Hepatic stellate cell (primary cell): ENCODE results near the gene DNAH2.

ENCODE experiments used
- DNase-seq: peaks from one replicate; pipeline ENCODE4 v3.0.0; 2011; ENCODE audit warnings: low spot score

Gene DNAH2

DNA sequence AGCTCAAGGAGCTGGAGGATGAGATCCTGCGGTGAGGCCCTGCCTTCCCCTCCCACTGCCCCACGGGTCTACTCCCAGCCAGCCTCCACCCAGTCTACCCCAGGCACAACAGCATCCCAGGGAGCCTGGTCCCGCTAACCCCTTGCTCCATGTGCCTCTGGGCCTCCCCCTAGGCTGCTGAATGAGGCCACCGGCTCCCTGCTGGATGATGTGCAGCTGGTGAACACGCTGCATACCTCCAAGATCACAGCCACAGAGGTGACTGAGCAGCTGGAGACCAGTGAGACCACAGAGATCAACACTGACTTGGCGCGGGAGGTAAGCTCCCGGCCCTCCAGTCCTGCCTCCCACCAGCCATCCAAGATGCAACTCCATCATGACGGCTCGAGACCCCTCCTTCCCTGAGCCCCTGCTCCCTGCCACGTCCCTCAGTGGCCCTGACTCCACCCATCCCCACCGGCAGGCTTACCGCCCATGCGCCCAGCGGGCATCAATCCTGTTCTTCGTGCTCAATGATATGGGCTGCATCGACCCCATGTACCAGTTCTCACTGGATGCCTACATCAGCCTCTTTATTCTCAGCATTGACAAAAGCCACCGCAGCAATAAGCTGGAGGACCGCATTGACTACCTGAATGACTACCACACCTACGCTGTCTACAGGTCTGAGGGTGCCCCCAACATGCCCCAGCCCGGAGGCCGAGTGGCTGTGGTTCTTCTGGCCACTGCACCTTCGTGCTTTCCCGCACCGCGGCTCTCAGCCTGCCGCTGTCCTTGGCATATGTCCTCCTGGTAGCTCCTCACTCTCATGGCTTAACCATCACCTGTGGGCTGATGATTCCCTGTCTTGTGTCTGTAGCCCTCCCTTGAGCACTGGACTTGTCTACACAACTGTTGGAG is 101.5 kb downstream of the DNAH2 start:
- no peak for DNase-seq

DNA sequence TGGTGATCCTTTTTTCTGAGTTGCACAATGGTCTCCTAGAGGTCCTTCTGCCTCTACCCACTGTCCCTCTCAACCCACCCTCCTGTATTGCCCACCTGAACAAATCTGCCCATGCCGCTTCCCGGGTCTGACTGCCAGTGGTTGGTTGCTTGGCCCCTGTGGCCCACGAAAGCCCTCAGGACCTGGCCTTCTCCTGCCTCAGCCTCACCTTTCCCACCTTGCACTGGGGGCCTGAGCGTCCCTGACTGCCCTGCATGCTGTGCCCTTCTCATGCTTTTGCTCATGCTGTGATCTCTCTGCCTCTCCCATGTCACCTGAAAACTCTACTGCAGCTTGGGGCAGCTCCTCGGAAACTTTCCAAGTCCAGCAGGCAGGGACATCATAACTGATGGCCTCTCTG is 102.7 kb downstream of the DNAH2 start:
- DNase-seq = no peak

DNA sequence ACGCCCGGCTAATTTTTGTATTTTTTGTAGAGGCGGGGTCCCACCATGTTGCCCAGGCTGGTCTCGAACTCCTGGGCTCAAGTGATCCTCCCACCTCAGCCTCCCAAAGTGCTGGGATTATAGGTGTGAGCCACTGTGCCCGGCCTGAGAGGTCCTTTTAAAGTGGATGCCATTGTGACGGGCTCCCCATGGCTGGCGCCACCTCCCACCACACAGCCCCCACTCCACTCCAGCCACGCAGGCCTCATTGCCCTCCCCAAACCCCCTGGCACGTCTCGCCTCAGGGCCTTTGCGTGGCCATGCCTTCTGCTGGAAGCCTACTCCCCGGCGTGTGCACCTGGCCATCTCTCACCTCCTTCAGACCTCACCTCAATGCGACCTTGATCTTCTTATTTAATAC is 104.6 kb downstream of the DNAH2 start:
- DNase-seq = no peak

DNA sequence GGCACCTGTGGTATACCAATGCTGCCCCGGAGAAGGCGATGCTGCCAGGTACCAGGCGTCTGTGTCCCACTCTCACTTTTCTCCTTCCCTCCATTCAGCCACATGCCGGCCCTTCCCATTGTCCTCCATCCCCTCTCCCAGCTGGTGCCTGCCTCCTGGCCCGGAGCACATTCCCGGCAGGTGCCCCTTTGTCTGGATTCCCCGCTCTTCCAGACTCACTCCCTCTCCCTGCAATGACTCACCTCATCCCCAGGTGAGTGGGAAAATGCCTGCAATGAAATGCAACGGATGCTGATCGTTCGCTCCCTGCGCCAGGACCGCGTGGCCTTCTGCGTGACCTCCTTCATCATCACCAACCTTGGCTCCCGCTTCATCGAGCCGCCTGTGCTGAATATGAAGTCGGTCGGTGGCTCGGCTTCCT is 106.0 kb downstream of the DNAH2 start:
- no peak for DNase-seq

DNA sequence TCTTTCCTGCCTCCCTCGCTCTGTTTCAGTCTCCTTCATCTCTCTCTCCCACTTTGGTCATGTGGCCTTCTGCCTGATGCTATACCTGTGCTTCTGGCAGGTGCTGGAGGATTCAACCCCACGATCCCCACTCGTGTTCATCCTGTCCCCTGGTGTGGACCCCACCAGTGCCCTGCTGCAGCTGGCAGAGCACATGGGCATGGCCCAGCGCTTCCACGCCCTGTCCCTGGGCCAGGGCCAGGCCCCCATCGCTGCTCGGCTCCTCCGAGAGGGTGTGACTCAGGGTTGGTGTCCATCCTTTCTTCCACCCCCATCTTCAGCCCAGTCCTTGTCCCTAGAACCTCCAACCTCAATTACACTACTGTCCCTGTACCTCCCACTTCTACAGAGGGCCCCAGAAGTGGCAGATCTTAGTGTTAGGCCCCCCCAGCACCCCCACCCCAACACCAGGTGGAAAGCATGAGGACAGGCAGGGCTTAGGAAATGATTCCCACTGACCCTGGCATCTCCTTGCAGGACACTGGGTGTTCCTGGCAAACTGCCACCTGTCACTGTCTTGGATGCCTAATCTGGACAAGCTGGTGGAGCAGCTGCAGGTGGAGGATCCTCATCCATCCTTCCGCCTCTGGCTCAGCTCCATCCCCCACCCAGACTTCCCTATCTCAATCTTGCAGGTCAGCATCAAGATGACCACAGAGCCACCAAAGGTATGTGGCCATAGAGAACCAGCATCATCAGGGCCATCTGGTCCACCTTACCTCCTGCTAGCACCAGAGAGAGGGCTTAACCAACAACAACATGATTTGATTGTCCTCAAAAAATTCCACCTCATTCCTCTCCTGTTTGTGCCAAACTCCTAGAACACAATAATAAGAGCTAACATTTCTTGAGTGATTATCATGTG is 106.7 kb downstream of the DNAH2 start:
- no peak for DNase-seq

DNA sequence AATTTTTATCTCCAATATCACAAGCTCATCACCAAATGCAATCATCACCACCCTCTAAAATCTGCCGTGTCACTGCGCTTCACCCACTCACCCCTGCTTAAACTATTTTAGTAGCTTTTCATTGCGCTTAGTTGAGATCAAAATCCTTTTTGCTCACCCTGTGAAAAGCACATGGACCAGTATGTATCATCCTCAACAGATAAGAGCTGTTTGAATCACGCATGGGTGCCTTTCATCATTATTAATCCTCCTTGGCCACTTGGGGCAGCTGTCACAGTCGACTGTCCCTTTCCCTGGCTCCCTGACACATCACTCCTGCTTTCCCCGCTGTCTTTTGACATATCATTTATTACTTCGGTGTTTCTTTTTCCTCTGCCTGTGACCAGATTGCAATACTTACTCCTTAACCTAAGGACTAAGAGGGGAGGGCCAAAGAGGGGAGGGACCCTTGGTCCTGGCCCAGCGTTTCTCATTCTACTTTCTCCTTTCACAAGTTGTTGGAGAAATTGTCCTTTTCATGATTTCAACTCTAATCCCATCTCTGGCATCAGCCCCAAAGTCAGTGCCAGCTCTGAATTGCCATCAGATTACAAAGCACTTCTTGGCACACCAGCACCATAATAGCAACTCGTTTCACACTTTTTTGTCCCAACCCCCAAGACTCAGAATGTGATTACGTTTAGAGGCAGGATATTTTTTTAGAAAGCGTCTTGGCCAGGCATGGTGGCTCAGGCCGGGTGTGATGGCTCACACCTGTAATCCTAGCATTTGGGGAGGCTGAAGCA is 107.9 kb downstream of the DNAH2 start:
- DNase-seq = peak; percentile 37

DNA sequence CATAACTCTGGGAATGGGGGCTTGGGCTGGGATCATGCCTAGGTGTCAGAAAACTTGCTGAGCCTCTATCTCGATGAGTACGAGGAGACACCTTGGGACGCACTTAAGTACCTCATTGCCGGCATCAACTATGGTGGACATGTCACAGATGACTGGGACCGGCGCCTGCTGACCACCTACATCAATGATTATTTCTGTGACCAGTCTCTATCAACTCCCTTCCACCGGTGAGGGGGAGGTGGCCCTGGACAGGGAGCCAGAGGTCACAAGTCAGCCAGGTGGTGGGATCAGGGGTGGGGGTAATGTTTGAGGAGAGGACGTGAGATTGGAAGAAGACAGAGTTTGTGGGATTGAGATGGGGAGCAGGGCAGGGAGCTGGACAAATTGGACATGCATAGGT is 113.1 kb downstream of the DNAH2 start:
- DNase-seq = no peak

DNA sequence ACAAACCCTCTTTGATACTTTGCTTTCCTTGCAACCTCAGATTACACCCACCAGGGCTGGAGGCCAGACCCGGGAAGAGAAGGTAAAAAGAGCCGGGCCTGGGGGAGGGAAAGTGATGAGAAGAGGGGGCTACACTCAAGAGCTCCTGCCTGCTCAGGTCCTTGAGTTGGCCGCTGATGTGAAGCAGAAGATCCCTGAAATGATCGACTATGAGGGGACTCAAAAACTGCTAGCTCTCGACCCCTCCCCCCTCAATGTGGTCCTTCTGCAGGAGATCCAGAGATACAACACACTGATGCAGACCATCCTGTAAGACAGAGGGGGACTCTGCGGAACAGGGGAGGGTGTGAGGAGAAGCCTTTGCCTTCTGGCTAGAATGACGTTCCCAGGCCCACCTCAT is 113.7 kb downstream of the DNAH2 start:
- no peak for DNase-seq

DNA sequence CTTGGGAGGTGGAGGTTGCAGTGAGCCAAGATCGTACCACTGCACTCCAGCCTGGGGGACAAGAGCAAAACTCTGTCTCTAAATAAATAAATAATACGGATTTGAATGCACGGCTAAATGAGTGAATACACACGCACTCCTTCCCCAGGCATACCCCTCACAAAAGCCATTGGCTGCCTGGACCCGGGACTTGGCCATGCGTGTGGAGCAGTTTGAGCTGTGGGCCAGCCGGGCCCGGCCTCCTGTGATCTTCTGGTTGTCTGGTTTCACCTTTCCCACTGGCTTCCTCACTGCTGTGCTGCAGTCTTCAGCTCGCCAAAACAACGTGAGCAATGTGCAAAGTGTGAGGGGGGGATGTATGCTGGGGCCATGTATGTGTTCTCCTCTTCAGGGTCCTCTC is 114.9 kb downstream of the DNAH2 start:
- no peak for DNase-seq

DNA sequence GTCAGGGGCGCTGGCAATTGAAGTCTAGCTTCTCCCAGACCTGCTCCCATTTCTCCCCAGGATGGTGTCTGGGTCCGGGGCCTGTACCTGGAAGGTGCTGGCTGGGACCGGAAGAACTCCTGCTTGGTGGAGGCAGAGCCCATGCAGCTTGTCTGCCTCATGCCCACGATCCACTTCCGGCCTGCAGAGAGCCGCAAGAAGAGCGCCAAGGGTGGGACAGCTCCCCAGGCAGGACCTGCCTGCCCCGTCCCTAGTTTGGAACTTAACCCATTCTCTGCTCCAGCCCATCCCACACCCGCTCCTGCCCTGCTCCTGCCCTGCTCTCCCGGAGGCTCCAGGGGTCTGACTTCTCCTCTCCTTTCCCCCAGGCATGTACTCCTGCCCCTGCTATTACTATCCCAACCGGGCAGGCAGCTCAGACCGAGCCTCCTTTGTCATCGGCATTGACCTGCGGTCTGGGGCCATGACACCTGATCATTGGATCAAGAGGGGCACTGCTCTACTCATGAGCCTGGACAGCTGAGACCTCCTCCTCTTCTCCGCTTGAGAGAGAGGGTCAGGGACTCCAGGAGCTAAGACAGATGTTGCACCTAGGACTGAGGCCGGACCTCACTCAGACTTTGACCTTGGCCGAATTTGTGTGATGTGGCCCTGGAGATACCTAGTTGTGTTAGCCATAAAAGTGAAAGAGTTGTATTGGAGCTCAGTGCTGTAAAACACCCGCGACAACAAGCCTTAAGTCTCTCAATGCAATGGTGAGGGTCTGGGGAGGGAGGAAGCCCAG is 115.7 kb downstream of the DNAH2 start:
- no peak for DNase-seq

DNA sequence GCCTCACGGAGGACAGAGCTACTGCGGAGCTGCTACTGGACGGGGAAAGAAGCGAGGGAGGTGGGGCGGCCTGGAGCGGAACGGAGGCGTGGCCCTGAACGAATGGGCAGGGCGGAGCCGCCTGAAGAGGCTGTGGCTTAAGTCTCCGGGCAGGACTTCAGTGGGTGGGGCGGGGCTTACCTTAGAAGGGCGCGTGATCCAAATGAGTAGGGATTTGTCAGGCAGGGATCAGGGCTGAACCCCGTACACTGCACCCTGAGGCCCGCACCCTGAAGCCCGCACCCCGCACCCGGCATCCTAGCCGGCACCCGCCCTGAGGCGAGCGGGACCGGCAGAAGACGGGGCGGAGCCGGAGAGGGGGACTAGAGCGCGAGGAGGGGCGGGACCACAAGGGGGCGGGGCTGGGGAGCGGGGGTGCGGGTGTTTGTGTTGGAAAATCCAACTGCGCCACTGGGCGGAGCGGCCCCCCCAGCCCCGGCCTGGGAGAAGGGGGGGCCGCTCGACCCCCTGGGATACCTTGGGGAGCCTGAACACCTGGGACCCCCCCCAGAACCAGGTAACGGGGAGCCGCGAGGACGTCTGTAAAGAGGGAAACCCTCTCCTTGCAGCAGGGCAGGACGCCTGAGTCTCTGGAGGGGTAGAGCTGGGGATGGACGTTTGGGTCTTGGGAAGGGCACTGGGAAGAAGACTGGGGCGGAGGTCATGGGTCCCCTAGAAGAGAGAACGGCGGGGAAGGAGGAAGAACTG is 116.4 kb downstream of the DNAH2 start, which contains the start of gene KDM6B:
TSS of gene KDM6B (plus strand) at position 423 of the 747 bp plus-strand sequence. CDS start 11,338 bp downstream, outside the sequence.
- peak; percentile 94 for DNase-seq

DNA sequence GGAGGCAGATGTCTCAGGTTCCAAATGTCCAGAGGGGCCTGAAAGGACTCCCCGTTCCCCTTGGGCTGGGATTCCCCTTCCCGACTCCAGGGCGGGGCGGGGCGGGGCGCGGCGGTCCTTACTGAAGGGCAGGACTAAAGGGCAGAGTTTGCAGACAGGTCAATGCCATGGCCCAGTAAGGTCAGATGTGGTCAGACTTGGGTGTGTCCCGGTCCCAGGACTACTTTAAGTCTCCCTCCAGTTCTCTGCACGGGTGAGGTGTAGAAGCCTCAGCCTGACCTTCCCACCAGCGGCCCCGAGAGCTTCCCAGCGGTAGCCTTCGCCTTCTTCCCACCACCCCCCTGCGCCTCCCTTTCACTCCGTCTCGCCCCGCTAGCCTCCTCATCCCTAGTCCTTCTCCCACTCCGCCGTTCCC is 117.0 kb downstream of the DNAH2 start:
- DNase-seq = peak; percentile 43

DNA sequence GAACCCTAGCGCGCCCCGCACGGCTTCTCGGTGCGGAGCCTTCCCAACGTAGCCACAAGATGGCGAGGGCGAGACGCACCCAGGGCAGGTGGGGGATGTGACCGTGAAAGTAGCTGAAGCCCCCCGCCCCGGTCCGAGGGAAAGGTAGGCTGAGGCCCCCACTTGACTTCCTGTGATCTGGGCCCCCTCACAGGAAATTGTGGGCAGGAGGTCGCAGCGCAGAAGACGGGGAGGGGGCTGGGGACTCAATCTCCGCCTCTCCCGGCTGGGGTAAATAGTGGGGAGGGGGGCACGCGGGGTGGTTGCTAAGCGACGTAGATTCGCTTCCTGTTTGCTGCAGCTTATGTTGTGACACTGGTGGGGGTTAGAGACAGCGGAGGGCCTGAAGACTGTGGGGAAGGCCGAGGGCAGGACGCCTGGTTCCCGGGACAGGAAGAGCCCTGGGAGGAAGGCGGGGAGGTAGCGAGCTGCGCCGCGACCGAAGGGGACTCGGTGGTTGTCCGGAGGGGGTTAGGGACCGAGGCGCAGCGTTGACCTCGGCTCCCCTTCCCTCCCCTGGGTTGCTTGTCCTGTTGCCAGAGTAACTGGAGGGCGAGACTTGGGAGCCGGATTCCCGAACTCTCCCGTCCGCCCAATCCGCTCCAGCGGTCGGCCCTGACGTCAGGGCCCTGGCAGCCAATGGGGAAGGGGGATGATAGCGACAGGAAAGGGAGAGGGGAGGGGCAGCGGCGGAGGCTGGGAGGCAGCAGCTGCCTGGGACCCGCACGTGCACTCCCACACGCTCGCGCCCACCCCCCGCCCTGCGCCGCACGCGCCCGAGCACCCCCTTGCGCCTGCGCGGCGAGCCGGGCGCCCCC is 117.6 kb downstream of the DNAH2 start:
- DNase-seq = peak; percentile 98

DNA sequence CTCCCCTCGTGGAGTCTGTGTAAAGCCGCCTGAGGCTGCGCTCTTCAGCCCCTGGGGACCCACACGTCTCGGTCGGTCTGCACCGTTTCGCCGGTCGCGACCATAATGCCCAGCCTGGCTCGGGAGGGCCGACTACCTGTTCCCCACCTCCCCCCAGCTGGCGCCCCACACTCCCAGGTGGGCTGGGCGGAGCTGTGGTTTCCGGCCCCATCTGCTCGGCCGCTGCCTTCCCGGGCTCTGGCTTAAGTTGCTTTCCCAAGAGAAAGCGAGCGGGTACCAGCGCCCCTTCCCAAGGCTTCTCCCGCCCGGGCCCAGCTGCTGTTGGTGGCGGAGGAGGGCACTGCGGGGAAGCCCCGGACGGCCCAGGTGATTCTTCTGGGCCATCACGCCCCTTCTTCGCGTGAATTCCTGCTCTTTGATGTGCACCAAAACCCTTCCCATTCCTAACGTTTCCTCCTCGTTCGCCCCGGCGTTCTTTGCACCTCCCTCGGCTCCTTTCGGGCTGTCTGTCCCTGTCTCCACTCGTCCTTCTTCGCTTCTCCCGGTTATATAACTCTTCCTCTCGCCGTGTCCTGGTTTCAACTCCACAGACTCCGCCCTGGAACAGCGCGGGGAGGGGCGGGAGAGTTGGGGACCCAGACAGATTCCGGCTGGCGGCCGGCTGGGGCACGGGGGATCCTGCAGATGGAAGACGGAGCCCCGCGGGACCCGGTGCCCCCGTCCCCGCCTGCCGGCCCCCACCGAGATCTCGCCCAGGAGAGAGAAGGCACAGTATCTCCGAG is 118.5 kb downstream of the DNAH2 start:
- peak; percentile 63 for DNase-seq

DNA sequence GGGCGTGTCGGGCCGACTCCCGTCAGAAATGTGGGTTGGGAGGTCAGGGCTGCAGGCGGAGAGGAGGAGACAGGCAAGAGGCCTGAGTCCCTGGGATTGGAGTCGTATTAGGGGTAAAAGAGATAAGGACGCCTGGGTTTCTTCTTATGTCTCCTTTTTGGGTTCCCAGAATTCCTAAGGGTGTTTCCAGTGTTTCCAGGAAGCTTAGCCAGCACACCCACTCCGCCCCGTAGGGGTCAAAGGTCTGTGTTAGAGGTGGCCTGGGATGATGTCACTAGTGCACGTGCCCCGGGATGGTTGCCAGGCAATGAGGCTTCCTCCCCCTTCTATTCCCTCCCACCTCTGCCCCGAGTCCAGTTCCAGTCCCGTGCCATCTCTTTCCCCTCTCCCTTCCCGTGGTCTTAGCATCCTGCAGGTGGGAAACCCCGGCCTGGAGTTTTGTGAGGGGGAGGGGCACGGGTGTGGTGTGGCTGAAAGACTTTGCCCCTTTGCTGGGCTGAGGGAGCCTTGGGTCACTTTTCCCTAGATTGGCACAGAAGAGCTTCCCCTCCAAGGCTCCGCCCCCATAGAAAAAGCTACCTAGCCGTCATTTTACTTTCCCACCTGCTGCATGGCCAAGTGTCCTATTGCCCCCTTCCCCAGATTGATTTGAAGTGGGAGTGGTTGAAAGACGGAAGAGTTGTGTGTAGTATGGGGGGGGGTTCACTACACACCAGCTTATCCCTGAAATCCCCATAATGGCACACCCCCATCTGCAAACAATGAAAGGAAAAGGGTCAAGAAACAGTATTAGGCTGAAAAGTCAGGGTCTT is 119.3 kb downstream of the DNAH2 start:
- peak; percentile 85 for DNase-seq

DNA sequence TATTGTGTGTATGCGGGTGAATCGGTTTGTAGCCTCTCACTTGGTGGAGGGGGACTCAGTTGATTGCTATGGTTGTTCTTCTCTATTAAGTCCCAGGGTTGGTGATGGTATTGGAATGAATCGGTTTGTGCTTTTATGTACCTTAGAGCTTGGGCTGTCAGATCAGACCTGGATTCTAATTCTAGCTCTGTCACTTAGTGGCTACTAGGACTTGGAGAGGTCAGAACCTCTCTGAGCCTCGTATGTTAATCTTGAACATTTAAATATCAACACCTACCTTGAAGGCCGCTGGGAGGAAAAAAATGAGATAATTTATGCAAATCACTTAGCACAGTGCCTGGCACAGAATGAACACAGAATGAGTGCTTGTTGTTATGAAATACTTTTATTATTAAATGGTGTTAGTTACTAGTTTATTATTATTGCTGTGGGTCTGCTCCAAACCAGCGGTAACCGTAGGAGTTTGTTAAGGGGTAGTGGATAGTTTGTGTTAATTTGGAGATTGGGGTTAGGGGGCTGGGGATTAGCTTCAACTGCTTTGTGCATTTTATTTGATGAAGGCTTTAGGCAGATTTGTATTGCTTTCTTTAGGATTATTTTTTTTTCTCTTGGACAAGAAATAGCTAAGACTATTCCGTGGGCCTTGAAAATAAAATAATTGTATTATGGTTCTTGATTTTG is 120.0 kb downstream of the DNAH2 start:
- no peak for DNase-seq
